H1 (cell line): ENCODE results near the gene ADARB2. TPM values are rescaled to one million over a fixed set of nuclear protein-coding genes. Genes with fewer than 3 reads are reported as not detected.

Experiments
- CBX5 ChIP-seq: fragments of 300-800, 300-1000 bp; sonication (generic); IDR thresholded peaks from 2 replicates; pipeline ENCODE4 v1.7.1; 2016; ENCODE audit warnings: antibody characterized with exemption, low read length, low read depth
- CEBPB ChIP-seq: IDR thresholded peaks from 2 replicates; pipeline ENCODE4 v1.6.1; 2012; ENCODE audit warnings: low read depth, low read length
- CHD1 ChIP-seq: IDR thresholded peaks from 2 replicates; pipeline ENCODE4 v1.6.1; 2012; ENCODE audit warnings: low read depth, low read length, improper control_type of control experiment
- JUN ChIP-seq: IDR thresholded peaks from 2 replicates; pipeline ENCODE4 v1.6.1; 2011; ENCODE audit warnings: low read depth, mild to moderate bottlenecking, improper control_type of control experiment, low read length
- JUND ChIP-seq: IDR thresholded peaks from 2 replicates; pipeline ENCODE4 v1.6.1; 2011; ENCODE audit warnings: mild to moderate bottlenecking, improper control_type of control experiment, low read length
- KDM1A ChIP-seq: fragments of 200-600, 300-600 bp; sonication (generic); IDR thresholded peaks from 2 replicates; pipeline ENCODE4 v1.7.1; 2016; ENCODE audit warnings: mild to moderate bottlenecking, low read length, borderline replicate concordance
- SAP30 ChIP-seq: fragments of 300-600 bp; sonication (generic); IDR thresholded peaks from 2 replicates; pipeline ENCODE4 v1.7.1; 2012; ENCODE audit warnings: low read length, moderate library complexity, mild to moderate bottlenecking, inconsistent platforms; ENCODE audit not compliant: insufficient read depth, insufficient replicate concordance
- TAF1 ChIP-seq: IDR thresholded peaks from 2 replicates; pipeline ENCODE4 v1.6.1; 2011; ENCODE audit warnings: mild to moderate bottlenecking, low read depth, low read length
- polyA plus RNA-seq, 7 experiments: library from polyadenylated mRNA; depleted of rRNA in 3 of 7; stranded (reverse) in 5 of 7; unstranded in 2 of 7; fragments of >200 nt in 5 of 7; fragments of 200-250 nt in 2 of 7; gene quantifications; 1 replicate in 5 of 7; 2 replicates in 1 of 7; 4 replicates in 1 of 7; pipeline versions ENCODE4 v1.2.1 to v1.2.3, GENCODE V29; 2011 to 2013; ENCODE audit warnings: missing spikeins in 2 of 7, mixed read lengths in 2 of 7
- total RNA-seq: library from RNA; stranded (reverse); fragmentation: NEBNext Ultra II Directional; extraction: Animal tissue kit (Norgen Biotek cat#: 25700); gene quantifications from 2 replicates; pipeline ENCODE4 v1.2.1, GENCODE V29; 2021

Gene ADARB2
- total and polyA plus RNA-seq, 2 of the 8 experiments (the other 6 are each of a cell fraction or from before 2014, with no cell fraction given): 2.2 to 2.8 TPM

GRCh38 chr10:1508096-1508495 lies 229.2 kb downstream of the ADARB2 start (continued):
- TF ChIP-seq TAF1: no peak
- no peak for TF ChIP-seq CHD1
- TF ChIP-seq JUN: no peak
- TF ChIP-seq JUND: no peak
- no peak for TF ChIP-seq SAP30
- no peak for TF ChIP-seq CEBPB
- TF ChIP-seq CBX5: no peak
- TF ChIP-seq KDM1A: no peak
